Endothelial cell of umbilical vein (primary cell): ENCODE measurements around the gene ERP29. TPM values are rescaled to one million over a fixed set of nuclear protein-coding genes. Genes with fewer than 3 reads are reported as not detected.

Experiments
- BruUV-seq: library from RNA; stranded (reverse); fragments of 400-500 nt; replicated peaks from 2 replicates; lab custom pipeline; 2021; lab: Mats Ljungman, UMichigan
- CTCF ChIA-PET: fragments of 300-600, 350-600 bp; sonication (Branson Sonifier 250); formaldehyde crosslinking; loops from one replicate; lab custom pipeline; 2021; ENCODE audit warnings: antibody characterized with exemption, inconsistent platforms; lab: Charles Lee
- POLR2A ChIA-PET: fragments of 300-600, 350-600 bp; sonication (Branson Sonifier 250); formaldehyde crosslinking; loops from one replicate; lab custom pipeline; 2021; ENCODE audit warnings: antibody characterized with exemption, inconsistent platforms; lab: Charles Lee
- DNase-seq: peaks from one replicate; pipeline ENCODE4 v3.0.0-alpha.2; 2011; ENCODE audit warnings: low read depth, low spot score
- FAIRE-seq: peaks from 2 replicates; lab custom pipeline; 2011; peaks lifted over from hg19 to GRCh38; lab: Jason Lieb, UNC
- H2AFZ ChIP-seq: 2 replicates; pipeline ENCODE4 v1.6.0; 2012; ENCODE audit warnings: low read depth, low read length, control low read depth, inconsistent platforms
- H3K27ac ChIP-seq: 2 replicates; pipeline ENCODE4 v1.5.1; 2011; ENCODE audit warnings: low read depth, mild to moderate bottlenecking, control low read depth, low read length, moderate library complexity; ENCODE audit not compliant: insufficient read depth
- H3K27me3 ChIP-seq, 2 experiments: 2 replicates each; pipeline versions ENCODE4 v1.6.0 to v1.6.1; 2011; ENCODE audit warnings: low read length in 2 of 2, mixed read lengths in 1 of 2; ENCODE audit not compliant: control insufficient read depth in 2 of 2, insufficient read depth in 2 of 2
- H3K36me3 ChIP-seq, 2 experiments: 2 replicates in 1 of 2; 3 replicates in 1 of 2; pipeline ENCODE4 v1.5.1; 2011; ENCODE audit warnings: low read length in 2 of 2, mild to moderate bottlenecking in 1 of 2, moderate library complexity in 1 of 2; ENCODE audit not compliant: control insufficient read depth in 2 of 2, insufficient read depth in 2 of 2; ENCODE audit errors: extremely low read depth in 1 of 2
- H3K4me1 ChIP-seq: 3 replicates; pipeline ENCODE4 v1.5.1; 2011; ENCODE audit warnings: mild to moderate bottlenecking, low read length; ENCODE audit not compliant: control insufficient read depth, insufficient read depth; ENCODE audit errors: extremely low read depth
- H3K4me2 ChIP-seq: 2 replicates; pipeline ENCODE4 v1.6.1; 2011; ENCODE audit warnings: low read length, control low read depth, mixed read lengths; ENCODE audit not compliant: insufficient read depth
- H3K4me3 ChIP-seq, 3 experiments: fragments of 200-600 bp in 1 of 3; sonication (generic), shearing (Covaris generic) in 1 of 3; replicated peaks in 1 of 3; 2 replicates each; pipeline ENCODE4 v1.5.1; 2011 to 2016; ENCODE audit warnings: control low read depth in 3 of 3, low read length in 3 of 3, mild to moderate bottlenecking in 2 of 3, inconsistent platforms in 1 of 3, low read depth in 1 of 3, moderate library complexity in 1 of 3; ENCODE audit not compliant: insufficient read depth in 1 of 3
- H3K79me2 ChIP-seq: 2 replicates; pipeline ENCODE4 v1.6.0; 2012; ENCODE audit warnings: low read length, inconsistent platforms; ENCODE audit not compliant: control insufficient read depth, insufficient read depth
- H3K9ac ChIP-seq: replicated peaks from 2 replicates; pipeline ENCODE3; 2011; ENCODE audit warnings: low read length, control low read depth; ENCODE audit not compliant: insufficient read depth; ENCODE audit errors: extremely low read depth
- H3K9me1 ChIP-seq: replicated peaks from 3 replicates; pipeline ENCODE4 v1.6.0; 2011; ENCODE audit warnings: mild to moderate bottlenecking, low read length; ENCODE audit not compliant: control insufficient read depth, insufficient read depth; ENCODE audit errors: extremely low read depth
- H3K9me3 ChIP-seq: replicated peaks from 2 replicates; pipeline ENCODE4 v1.5.1; 2012; ENCODE audit warnings: low read length, inconsistent platforms; ENCODE audit not compliant: control insufficient read depth, insufficient read depth
- H4K20me1 ChIP-seq: replicated peaks from 2 replicates; pipeline ENCODE3; 2011; ENCODE audit warnings: mild to moderate bottlenecking, low read length; ENCODE audit not compliant: control insufficient read depth, insufficient read depth; ENCODE audit errors: extremely low read depth
- CTCF ChIP-seq, 2 donors: IDR thresholded peaks; 1 replicate in 1 of 2; 2 replicates in 1 of 2; pipeline ENCODE4 v1.5.1; 2011; ENCODE audit warnings: low read length in 2 of 2, mild to moderate bottlenecking in 2 of 2, moderate library complexity in 2 of 2, control low read depth in 1 of 2, inconsistent platforms in 1 of 2, low read depth in 1 of 2; ENCODE audit not compliant: insufficient read depth in 1 of 2; ENCODE audit errors: extremely low read depth in 1 of 2
- EZH2 ChIP-seq: IDR thresholded peaks from 2 replicates; pipeline ENCODE4 v1.6.1; 2012; ENCODE audit warnings: borderline replicate concordance, low read depth, mild to moderate bottlenecking, moderate library complexity, low read length, inconsistent platforms; ENCODE audit not compliant: severe bottlenecking
- GATA2 ChIP-seq: IDR thresholded peaks from 2 replicates; pipeline ENCODE4 v1.7.0; 2011; ENCODE audit warnings: low read depth, mild to moderate bottlenecking, moderate library complexity, mixed read lengths, low read length; ENCODE audit not compliant: insufficient read length, insufficient read depth
- JUN ChIP-seq: IDR thresholded peaks from 2 replicates; pipeline ENCODE4 v1.6.1; 2011; ENCODE audit warnings: borderline replicate concordance, low read depth; ENCODE audit not compliant: insufficient read length, insufficient read depth
- MAX ChIP-seq: IDR thresholded peaks from 2 replicates; pipeline ENCODE4 v1.6.1; 2011; ENCODE audit not compliant: insufficient read depth, insufficient read length
- POLR2AphosphoS5 ChIP-seq: IDR thresholded peaks from 2 replicates; pipeline ENCODE4 v1.6.1; 2012; ENCODE audit warnings: low read depth, mild to moderate bottlenecking, control low read depth, low read length, moderate library complexity; ENCODE audit not compliant: insufficient read depth
- dilution Hi-C: fragments of 300-500 bp; cut with MboI; formaldehyde crosslinking; loops from one replicate; pipeline ENCODE4 v1.15.0; 2019; ENCODE audit warnings: low sequenced_read_pairs; ENCODE audit not compliant: extremely low pct_ligation_motif_present
- intact Hi-C: fragments of 100-400 bp; cut with micrococcal nuclease; formaldehyde crosslinking; loops from one replicate; pipeline ENCODE4 v1.10.0; 2022
- polyA plus RNA-seq, 4 experiments: library from polyadenylated mRNA; depleted of rRNA in 3 of 4; stranded (reverse) in 3 of 4; unstranded in 1 of 4; fragments of >200 nt; gene quantifications; 2 replicates each; pipeline versions ENCODE4 v1.2.1 to v1.2.3, GENCODE V29; 2011 to 2012; ENCODE audit warnings: missing spikeins in 1 of 4
- total RNA-seq: library from RNA; stranded (reverse); gene quantifications from 2 replicates; pipeline ENCODE4 v1.2.3, GENCODE V29; 2021

Gene ERP29
- total and polyA plus RNA-seq, 2 donors (not counting 3 experiments of a cell fraction or from before 2014, with no cell fraction given): 77.1 to 116 TPM

- H3K9me3 ChIP-seq: no peaks in the 10 kb centered on the region
- H3K4me2 ChIP-seq: no peak overlapping the region
- dilution Hi-C loops (no loop called here), intact Hi-C loops (no loop called here)
- FAIRE-seq (no peak), DNase-seq (no peak)
- no peaks in the 10 kb centered on the region for H3K79me2 ChIP-seq
- H3K27ac ChIP-seq: no peak overlapping the region
- no peak overlapping the region for H2AFZ ChIP-seq
- H4K20me1 ChIP-seq: no peaks in the 10 kb centered on the region
- no peak overlapping the region for H3K4me3 ChIP-seq
- no peak for TF ChIP-seq GATA2
- no peak for TF ChIP-seq CTCF (IDR thresholded peaks at IDR 0.05; ENCODE audit: extremely low read depth in 1 of 2, insufficient read depth in 1 of 2, low read depth in 1 of 2, low read length in 2 of 2)
- TF ChIP-seq JUN: no peak
- no peak for TF ChIP-seq EZH2
- TF ChIP-seq MAX: no peak
- no peak for TF ChIP-seq POLR2AphosphoS5
- no peaks in the 10 kb centered on the region for H3K9me1 ChIP-seq
- ChIA-PET POLR2A (no interaction called here), CTCF (no interaction called here)
- no peaks in the 10 kb centered on the region for H3K4me1 ChIP-seq
- no peaks in the 10 kb centered on the region for H3K27me3 ChIP-seq
- peaks cover 8 to 9% of the 10 kb centered on the region in 2 experiments for H3K36me3 ChIP-seq
- no peak overlapping the region for H3K9ac ChIP-seq
- no TSS peak for BruUV-seq
Measured at GRCh38 chr12:112061137-112061536, 47.9 kb downstream of the ERP29 start.
